Measurements from ENCODE around the gene BBS7.

Gene BBS7

GRCh38 chr4:121800638-121800960, 69.7 kb downstream of the BBS7 start:
- peak overlapping the region; percentile 96 for H3K4me3 ChIP-seq (ENCODE audit: low read depth, low read length)
- in situ Hi-C loops (cut with HindIII; ENCODE audit: low sequenced_read_pairs), result no loop called here
- no peak for TF ChIP-seq CTCF (IDR thresholded peaks at IDR 0.05; ENCODE audit: low read depth, low read length, missing control alignments)
- no peak for DNase-seq (ENCODE audit: low read depth)

DNA sequence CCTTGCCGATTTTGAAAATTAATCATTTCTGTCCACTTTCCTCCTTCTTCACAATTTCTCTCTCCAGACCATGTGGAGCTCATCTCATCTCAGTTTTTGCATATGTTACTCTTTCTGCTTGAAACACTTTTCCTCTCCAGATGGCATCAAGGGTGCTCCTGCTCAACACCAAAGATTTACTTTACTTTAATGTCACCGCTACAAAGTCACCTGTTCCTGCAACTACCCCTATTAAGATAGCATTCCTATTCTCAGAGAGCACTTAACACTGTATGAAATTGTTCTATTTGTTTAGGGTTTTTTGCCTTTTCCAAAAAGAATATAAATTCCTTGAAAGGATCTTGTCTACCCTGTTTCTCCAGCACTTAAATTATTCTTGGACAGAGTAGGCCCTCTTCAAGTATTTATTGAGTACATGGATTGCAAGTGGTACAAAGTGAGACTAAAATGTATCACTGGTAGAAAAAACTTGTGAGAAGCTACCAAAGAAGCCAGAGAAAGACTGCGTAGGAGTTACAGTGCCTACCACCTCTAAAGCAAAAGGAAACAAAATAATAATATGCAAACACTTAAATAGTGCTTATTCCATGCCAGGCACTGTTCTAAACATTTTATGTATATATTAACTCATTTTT, 70.3 kb downstream of the BBS7 start:
- in situ Hi-C loops (cut with HindIII; ENCODE audit: low sequenced_read_pairs), result no loop called here
- no peak for DNase-seq (ENCODE audit: low read depth)
- no peak overlapping the region for H3K4me3 ChIP-seq (ENCODE audit: low read depth, low read length)
- no peak for TF ChIP-seq CTCF (IDR thresholded peaks at IDR 0.05; ENCODE audit: low read depth, low read length, missing control alignments)

GRCh38 chr4:121799208-121799823, 71.0 kb downstream of the BBS7 start:
- no peak for TF ChIP-seq CTCF (IDR thresholded peaks at IDR 0.05; ENCODE audit: low read depth, low read length, missing control alignments)
- no peak for DNase-seq (ENCODE audit: low read depth)
- in situ Hi-C loops (cut with HindIII; ENCODE audit: low sequenced_read_pairs), result no loop called here
- H3K4me3 ChIP-seq (ENCODE audit: low read depth, low read length), result no peak overlapping the region

DNA sequence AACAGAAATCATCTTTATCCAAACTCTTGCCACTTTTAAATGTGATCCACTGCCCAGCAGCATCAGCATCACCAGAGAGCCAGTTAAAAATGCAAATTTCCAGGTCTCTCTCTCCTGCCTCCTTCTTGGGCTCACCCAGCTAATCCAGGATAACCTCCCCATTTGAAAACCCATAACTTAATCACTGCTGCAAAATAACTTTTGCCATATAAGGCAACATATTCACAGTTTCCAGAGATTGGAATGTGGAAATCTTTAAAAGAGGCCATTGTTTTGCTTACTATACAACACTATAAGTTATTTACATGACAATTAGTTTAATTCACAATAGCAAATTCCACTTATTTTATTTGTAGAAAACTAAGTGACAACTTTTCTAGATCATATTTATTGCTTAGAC, 74.0 kb downstream of the BBS7 start:
- no peak for TF ChIP-seq CTCF (IDR thresholded peaks at IDR 0.05; ENCODE audit: low read depth, low read length, missing control alignments)
- in situ Hi-C loops (cut with HindIII; ENCODE audit: low sequenced_read_pairs), result no loop called here
- no peak for DNase-seq (ENCODE audit: low read depth)
- H3K4me3 ChIP-seq (ENCODE audit: low read depth, low read length), result no peak overlapping the region

DNA sequence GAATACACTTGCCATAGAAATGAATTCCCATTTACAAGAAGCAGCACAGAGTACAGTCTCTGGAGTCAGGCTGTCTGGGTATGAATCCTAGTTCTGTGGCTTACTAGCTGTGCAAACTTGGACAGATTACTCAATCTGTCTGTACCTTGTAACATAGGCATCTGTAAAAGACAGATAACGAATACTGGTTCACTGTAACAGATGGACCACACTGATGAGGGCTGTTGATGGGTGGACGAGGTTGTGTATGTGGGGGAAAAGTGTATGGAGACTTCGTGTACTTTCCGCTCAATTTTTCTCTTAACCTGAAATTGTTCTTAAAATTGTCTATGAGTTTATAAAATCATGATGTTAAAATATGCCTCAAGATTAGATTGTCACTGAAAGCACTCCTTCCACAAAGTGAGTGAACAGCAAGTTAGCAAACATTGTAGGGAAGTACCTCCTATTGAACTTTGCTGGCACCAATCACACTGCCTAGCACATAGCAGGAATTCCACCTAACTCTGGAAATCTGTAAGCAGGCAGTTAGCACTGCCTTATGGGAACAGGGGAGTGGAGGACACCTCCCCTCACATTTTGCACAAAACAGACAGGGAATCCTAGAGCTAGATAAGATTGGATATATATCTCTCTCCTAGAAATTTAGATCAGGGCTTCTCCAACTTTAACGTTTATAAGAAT, 75.6 kb downstream of the BBS7 start:
- in situ Hi-C loops (cut with HindIII; ENCODE audit: low sequenced_read_pairs), result no loop called here
- no peak for TF ChIP-seq CTCF (IDR thresholded peaks at IDR 0.05; ENCODE audit: low read depth, low read length, missing control alignments)
- DNase-seq (ENCODE audit: low read depth), result no peak
- no peak overlapping the region for H3K4me3 ChIP-seq (ENCODE audit: low read depth, low read length)

DNA sequence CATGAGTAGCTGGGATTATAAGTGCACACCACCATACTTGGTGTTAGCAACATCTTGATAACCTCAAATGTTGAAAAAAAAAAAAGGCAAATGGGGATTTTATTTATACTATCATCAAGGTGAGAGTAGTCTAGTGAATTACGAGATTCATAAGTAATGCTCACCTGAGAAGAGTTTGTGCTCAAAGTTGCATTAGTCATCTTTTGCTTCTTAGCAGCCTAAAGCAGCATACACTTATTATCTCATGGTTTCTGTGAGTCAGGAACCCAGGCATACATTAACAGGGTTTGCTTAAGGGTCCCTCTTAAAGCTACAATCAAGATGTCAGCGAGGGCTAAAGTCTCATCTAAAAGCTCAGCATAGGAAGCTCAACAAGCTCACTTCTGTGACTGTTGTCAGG, 77.3 kb downstream of the BBS7 start:
- no peak for TF ChIP-seq CTCF (IDR thresholded peaks at IDR 0.05; ENCODE audit: low read depth, low read length, missing control alignments)
- in situ Hi-C loops (cut with HindIII; ENCODE audit: low sequenced_read_pairs), result no loop called here
- DNase-seq (ENCODE audit: low read depth), result no peak
- H3K4me3 ChIP-seq (ENCODE audit: low read depth, low read length), result no peak overlapping the region

Measured in astrocyte of the cerebellum (primary cell).